Measurements from ENCODE around the gene AMBP. TPM values are rescaled to one million over a fixed set of nuclear protein-coding genes. Genes with fewer than 3 reads are reported as not detected.

The AMBP gene
- total and polyA plus RNA-seq, 2 of the 13 experiments (the other 11 are each of a cell fraction or from before 2014, with no cell fraction given) = 1,510 to 2,580 TPM

- TF ChIP-seq ZNF3 (CRISPR knock-in tag; IDR thresholded peaks at IDR 0.05) (no peak), AFF4 (CRISPR knock-in tag; IDR thresholded peaks at IDR 0.05) (no peak), ATF3 (CRISPR knock-in tag; IDR thresholded peaks at IDR 0.05) (no peak), THAP9 (CRISPR knock-in tag; IDR thresholded peaks at IDR 0.05; ENCODE audit: borderline replicate concordance) (peak; percentile 25; the same call in 1 of the 2 replicates), CAMTA2 (CRISPR knock-in tag; IDR thresholded peaks at IDR 0.05; ENCODE audit: borderline replicate concordance) (no peak), ZFYVE20 (CRISPR knock-in tag; IDR thresholded peaks at IDR 0.05; ENCODE audit: borderline replicate concordance, low read depth) (no peak), FOXO1 (CRISPR knock-in tag; IDR thresholded peaks at IDR 0.05) (peak; percentile 54), ARID3A (IDR thresholded peaks at IDR 0.05; ENCODE audit: low read depth, low read length) (no peak), NR2F6 (IDR thresholded peaks at IDR 0.05) (no peak), NR2F6 (CRISPR knock-in tag; IDR thresholded peaks at IDR 0.05) (peak; percentile 62), PRMT3 (CRISPR knock-in tag; IDR thresholded peaks at IDR 0.05; ENCODE audit: borderline replicate concordance, low read depth) (no peak), YY1 (IDR thresholded peaks at IDR 0.05; ENCODE audit: insufficient read depth, insufficient replicate concordance, low read depth, low read length) (peak; percentile 39), NAIF1 (CRISPR knock-in tag; IDR thresholded peaks at IDR 0.05; ENCODE audit: borderline replicate concordance) (no peak), CHD4 (IDR thresholded peaks at IDR 0.05; ENCODE audit: borderline replicate concordance, low read length) (no peak), ZNF83 (CRISPR knock-in tag; IDR thresholded peaks at IDR 0.05; ENCODE audit: borderline replicate concordance) (no peak; the same call in 1 of the 2 replicates), ZBTB14 (CRISPR knock-in tag; IDR thresholded peaks at IDR 0.05) (peak; percentile 32; the same call in 1 of the 2 replicates), GPBP1L1 (CRISPR knock-in tag; IDR thresholded peaks at IDR 0.05) (no peak)
Measured at GRCh38 chr9:114108016-114108833, 30.1 kb upstream of the AMBP start (continued).
